ENCODE results near the gene LINC00305.

The LINC00305 gene

DNA sequence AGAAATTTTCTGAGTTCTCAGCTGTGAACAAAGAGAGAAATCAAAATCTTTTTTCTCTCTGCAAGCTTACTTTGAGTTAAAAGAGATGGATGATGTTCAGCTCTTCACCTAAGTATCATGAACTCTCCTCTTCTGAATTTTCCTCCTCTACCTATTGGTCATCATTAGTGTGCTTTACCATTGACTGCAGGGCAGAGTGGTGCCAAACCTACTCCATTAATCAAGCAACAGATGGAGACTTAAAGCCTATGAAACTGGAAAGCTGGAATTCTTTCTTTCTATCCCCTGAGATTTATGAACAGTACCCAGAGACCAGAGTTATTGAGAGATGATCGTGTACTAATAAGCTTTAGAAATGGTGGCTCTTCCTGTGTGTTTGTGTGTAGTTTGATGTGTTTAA is 31.3 kb upstream of the LINC00305 start:
- TF ChIP-seq ZNF214 (tag by site-specific recombination; IDR thresholded peaks at IDR 0.05; ENCODE audit: borderline replicate concordance) (no peak), ZNF677 (tag by site-specific recombination; IDR thresholded peaks at IDR 0.05) (no peak), KLF7 (tag by site-specific recombination; IDR thresholded peaks at IDR 0.05; ENCODE audit: borderline replicate concordance) (no peak), ZNF391 (tag by site-specific recombination; IDR thresholded peaks at IDR 0.05; ENCODE audit: borderline replicate concordance, low read depth) (no peak), ZNF311 (tag by site-specific recombination; IDR thresholded peaks at IDR 0.05; ENCODE audit: borderline replicate concordance) (no peak), ZSCAN30 (tag by site-specific recombination; IDR thresholded peaks at IDR 0.05) (no peak), MZF1 (tag by site-specific recombination; IDR thresholded peaks at IDR 0.05; ENCODE audit: borderline replicate concordance) (no peak), HIC1 (tag by site-specific recombination; IDR thresholded peaks at IDR 0.05) (no peak), ZNF585B (tag by site-specific recombination; IDR thresholded peaks at IDR 0.05) (no peak), ZNF555 (tag by site-specific recombination; conservative IDR thresholded peaks at IDR 0.05) (no peak), ZNF19 (tag by site-specific recombination; IDR thresholded peaks at IDR 0.05; ENCODE audit: low read depth) (no peak), ZBTB1 (tag by site-specific recombination; IDR thresholded peaks at IDR 0.05) (no peak), ZFP41 (tag by site-specific recombination; IDR thresholded peaks at IDR 0.05; ENCODE audit: borderline replicate concordance) (no peak), YY1 (tag by site-specific recombination; IDR thresholded peaks at IDR 0.05) (no peak)
- TF ChIP-seq, protein P1, sequence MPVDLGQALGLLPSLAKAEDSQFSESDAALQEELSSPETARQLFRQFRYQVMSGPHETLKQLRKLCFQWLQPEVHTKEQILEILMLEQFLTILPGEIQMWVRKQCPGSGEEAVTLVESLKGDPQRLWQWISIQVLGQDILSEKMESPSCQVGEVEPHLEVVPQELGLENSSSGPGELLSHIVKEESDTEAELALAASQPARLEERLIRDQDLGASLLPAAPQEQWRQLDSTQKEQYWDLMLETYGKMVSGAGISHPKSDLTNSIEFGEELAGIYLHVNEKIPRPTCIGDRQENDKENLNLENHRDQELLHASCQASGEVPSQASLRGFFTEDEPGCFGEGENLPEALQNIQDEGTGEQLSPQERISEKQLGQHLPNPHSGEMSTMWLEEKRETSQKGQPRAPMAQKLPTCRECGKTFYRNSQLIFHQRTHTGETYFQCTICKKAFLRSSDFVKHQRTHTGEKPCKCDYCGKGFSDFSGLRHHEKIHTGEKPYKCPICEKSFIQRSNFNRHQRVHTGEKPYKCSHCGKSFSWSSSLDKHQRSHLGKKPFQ (tag by site-specific recombination; IDR thresholded peaks at IDR 0.05): no peak
- TF ChIP-seq, protein P2, sequence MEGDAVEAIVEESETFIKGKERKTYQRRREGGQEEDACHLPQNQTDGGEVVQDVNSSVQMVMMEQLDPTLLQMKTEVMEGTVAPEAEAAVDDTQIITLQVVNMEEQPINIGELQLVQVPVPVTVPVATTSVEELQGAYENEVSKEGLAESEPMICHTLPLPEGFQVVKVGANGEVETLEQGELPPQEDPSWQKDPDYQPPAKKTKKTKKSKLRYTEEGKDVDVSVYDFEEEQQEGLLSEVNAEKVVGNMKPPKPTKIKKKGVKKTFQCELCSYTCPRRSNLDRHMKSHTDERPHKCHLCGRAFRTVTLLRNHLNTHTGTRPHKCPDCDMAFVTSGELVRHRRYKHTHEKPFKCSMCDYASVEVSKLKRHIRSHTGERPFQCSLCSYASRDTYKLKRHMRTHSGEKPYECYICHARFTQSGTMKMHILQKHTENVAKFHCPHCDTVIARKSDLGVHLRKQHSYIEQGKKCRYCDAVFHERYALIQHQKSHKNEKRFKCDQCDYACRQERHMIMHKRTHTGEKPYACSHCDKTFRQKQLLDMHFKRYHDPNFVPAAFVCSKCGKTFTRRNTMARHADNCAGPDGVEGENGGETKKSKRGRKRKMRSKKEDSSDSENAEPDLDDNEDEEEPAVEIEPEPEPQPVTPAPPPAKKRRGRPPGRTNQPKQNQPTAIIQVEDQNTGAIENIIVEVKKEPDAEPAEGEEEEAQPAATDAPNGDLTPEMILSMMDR (tag by site-specific recombination; IDR thresholded peaks at IDR 0.05): no peak
- Histone ChIP-seq H3K27ac (ENCODE audit: extremely low read depth, low read depth, low read length) (no peak overlapping the region), H3K9me3 (ENCODE audit: control insufficient read depth, insufficient read depth, low read depth, low read length) (no peaks in the 10 kb centered on the region), H3K36me3 (ENCODE audit: control insufficient read depth in 2 of 2, insufficient read depth in 1 of 2, low read length in 2 of 2) (no peaks in the 10 kb centered on the region), H3K4me1 (ENCODE audit: control insufficient read depth, insufficient read depth, low read length) (no peaks in the 10 kb centered on the region), H3K4me3 (ENCODE audit: low read depth, low read length) (no peak overlapping the region)
- ChIA-PET CTCF (no interaction called here), POLR2A (no interaction called here)

- H3K4me3 ChIP-seq (ENCODE audit: low read depth, low read length): no peak overlapping the region
- H3K4me1 ChIP-seq (ENCODE audit: control insufficient read depth, insufficient read depth, low read length): no peaks in the 10 kb centered on the region
- H3K36me3 ChIP-seq (ENCODE audit: control insufficient read depth in 2 of 2, insufficient read depth in 1 of 2, low read length in 2 of 2): no peaks in the 10 kb centered on the region
- H3K27ac ChIP-seq (ENCODE audit: extremely low read depth, low read depth, low read length): no peak overlapping the region
- ChIA-PET CTCF (interaction anchor here (0.6 kb wide), 1 partner anchor 33 kb away, joined by 3 read pairs; no protein-coding TSS in a partner anchor), POLR2A (no interaction called here)
- H3K9me3 ChIP-seq (ENCODE audit: control insufficient read depth, insufficient read depth, low read depth, low read length): no peaks in the 10 kb centered on the region
- TF ChIP-seq ZNF416 (tag by site-specific recombination; IDR thresholded peaks at IDR 0.05) (no peak), ZNF391 (tag by site-specific recombination; IDR thresholded peaks at IDR 0.05; ENCODE audit: borderline replicate concordance, low read depth) (no peak), ZNF585B (tag by site-specific recombination; IDR thresholded peaks at IDR 0.05) (no peak), ZBTB11 (tag by site-specific recombination; conservative IDR thresholded peaks at IDR 0.05; ENCODE audit: low read depth) (no peak), ZNF140 (tag by site-specific recombination; IDR thresholded peaks at IDR 0.05) (no peak), ZNF621 (tag by site-specific recombination; IDR thresholded peaks at IDR 0.05) (no peak), ZNF394 (tag by site-specific recombination; IDR thresholded peaks at IDR 0.05; ENCODE audit: borderline replicate concordance) (no peak), ZNF830 (tag by site-specific recombination; IDR thresholded peaks at IDR 0.05; ENCODE audit: low read depth) (no peak), ZFP41 (tag by site-specific recombination; IDR thresholded peaks at IDR 0.05; ENCODE audit: borderline replicate concordance) (no peak), SCRT2 (tag by site-specific recombination; IDR thresholded peaks at IDR 0.05) (no peak)
- TF ChIP-seq, protein P3, sequence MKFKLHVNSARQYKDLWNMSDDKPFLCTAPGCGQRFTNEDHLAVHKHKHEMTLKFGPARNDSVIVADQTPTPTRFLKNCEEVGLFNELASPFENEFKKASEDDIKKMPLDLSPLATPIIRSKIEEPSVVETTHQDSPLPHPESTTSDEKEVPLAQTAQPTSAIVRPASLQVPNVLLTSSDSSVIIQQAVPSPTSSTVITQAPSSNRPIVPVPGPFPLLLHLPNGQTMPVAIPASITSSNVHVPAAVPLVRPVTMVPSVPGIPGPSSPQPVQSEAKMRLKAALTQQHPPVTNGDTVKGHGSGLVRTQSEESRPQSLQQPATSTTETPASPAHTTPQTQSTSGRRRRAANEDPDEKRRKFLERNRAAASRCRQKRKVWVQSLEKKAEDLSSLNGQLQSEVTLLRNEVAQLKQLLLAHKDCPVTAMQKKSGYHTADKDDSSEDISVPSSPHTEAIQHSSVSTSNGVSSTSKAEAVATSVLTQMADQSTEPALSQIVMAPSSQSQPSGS (tag by site-specific recombination; IDR thresholded peaks at IDR 0.05; ENCODE audit: low read depth): no peak
These were observed 30.7 kb upstream of the LINC00305 start for GRCh38 chr18:64179556-64180080.
